Trophoblast cell (in vitro differentiated cells and primary cell): ENCODE results near the gene RASSF5.

ENCODE experiments used
- DNase-seq, 2 donors: peaks; one replicate each; pipeline ENCODE4 v3.0.0-alpha.2; 2016
- H2AFZ ChIP-seq: 2 replicates; pipeline ENCODE4 v1.6.1; 2013; ENCODE audit warnings: low read length, moderate library complexity, mild to moderate bottlenecking; ENCODE audit not compliant: insufficient read depth, poor library complexity
- H2AK5ac ChIP-seq: 2 replicates; pipeline ENCODE4 v1.6.1; 2013; ENCODE audit warnings: mild to moderate bottlenecking, low read length
- H2BK120ac ChIP-seq: 2 replicates; pipeline ENCODE4 v1.6.1; 2013; ENCODE audit warnings: low read length, mild to moderate bottlenecking, moderate library complexity; ENCODE audit not compliant: insufficient read depth, poor library complexity
- H2BK12ac ChIP-seq: 2 replicates; pipeline ENCODE4 v1.6.1; 2013; ENCODE audit warnings: mild to moderate bottlenecking, low read length, moderate library complexity
- H2BK5ac ChIP-seq: 2 replicates; pipeline ENCODE4 v1.6.1; 2013; ENCODE audit warnings: low read length, low read depth, moderate library complexity, mild to moderate bottlenecking; ENCODE audit not compliant: poor library complexity
- H3K14ac ChIP-seq: 2 replicates; pipeline ENCODE4 v1.6.1; 2013; ENCODE audit warnings: mild to moderate bottlenecking, low read length
- H3K18ac ChIP-seq: 2 replicates; pipeline ENCODE4 v1.6.1; 2013; ENCODE audit warnings: mild to moderate bottlenecking, low read length
- H3K23ac ChIP-seq: 2 replicates; pipeline ENCODE4 v1.6.1; 2013; ENCODE audit warnings: low read length
- H3K27ac ChIP-seq: 2 replicates; pipeline ENCODE4 v1.5.1; 2013; ENCODE audit warnings: low read depth, mild to moderate bottlenecking, inconsistent platforms, low read length, moderate library complexity
- H3K27me3 ChIP-seq: 2 replicates; pipeline ENCODE4 v1.6.1; 2013; ENCODE audit warnings: inconsistent platforms, mild to moderate bottlenecking, low read length, moderate library complexity; ENCODE audit not compliant: insufficient read depth
- H3K36me3 ChIP-seq, 2 experiments: 1 replicate in 1 of 2; 2 replicates in 1 of 2; pipeline ENCODE4 v1.6.1; 2013; ENCODE audit warnings: low read length in 2 of 2, mild to moderate bottlenecking in 2 of 2, moderate library complexity in 1 of 2; ENCODE audit not compliant: insufficient read depth in 2 of 2, control insufficient read depth in 1 of 2
- H3K4ac ChIP-seq: 2 replicates; pipeline ENCODE4 v1.6.1; 2013; ENCODE audit warnings: low read depth, mild to moderate bottlenecking, low read length, moderate library complexity
- H3K4me1 ChIP-seq, 2 experiments: 1 replicate in 1 of 2; 2 replicates in 1 of 2; pipeline ENCODE4 v1.6.1; 2013; ENCODE audit warnings: low read length in 2 of 2, mild to moderate bottlenecking in 2 of 2, moderate library complexity in 1 of 2; ENCODE audit not compliant: insufficient read depth in 2 of 2, control insufficient read depth in 1 of 2
- H3K4me2 ChIP-seq: 2 replicates; pipeline ENCODE4 v1.6.1; 2013; ENCODE audit warnings: inconsistent platforms, mild to moderate bottlenecking, low read length, moderate library complexity
- H3K4me3 ChIP-seq: 2 replicates; pipeline ENCODE4 v1.5.1; 2013; ENCODE audit warnings: mild to moderate bottlenecking, low read depth, low read length, inconsistent platforms
- H3K79me1 ChIP-seq: one replicate; pipeline ENCODE4 v1.6.1; 2013; ENCODE audit warnings: low read length
- H3K79me2 ChIP-seq: 2 replicates; pipeline ENCODE4 v1.6.1; 2013; ENCODE audit warnings: low read length, mild to moderate bottlenecking; ENCODE audit not compliant: control insufficient read depth, insufficient read depth, poor library complexity
- H3K9ac ChIP-seq: 2 replicates; pipeline ENCODE4 v1.6.1; 2013; ENCODE audit warnings: mild to moderate bottlenecking, low read length
- H3K9me3 ChIP-seq: 2 replicates; pipeline ENCODE4 v1.6.1; 2013; ENCODE audit warnings: low read depth, mild to moderate bottlenecking, control low read depth, inconsistent platforms, low read length; ENCODE audit not compliant: insufficient read depth
- H4K12ac ChIP-seq: 2 replicates; pipeline ENCODE4 v1.6.1; 2013; ENCODE audit warnings: low read depth, mild to moderate bottlenecking, low read length, moderate library complexity
- H4K8ac ChIP-seq: 2 replicates; pipeline ENCODE4 v1.6.1; 2013; ENCODE audit warnings: low read depth, mild to moderate bottlenecking, low read length, moderate library complexity
- H4K91ac ChIP-seq: one replicate; pipeline ENCODE4 v1.6.1; 2013; ENCODE audit warnings: low read depth, mild to moderate bottlenecking, low read length, moderate library complexity
- WGBS: extraction: QIAGEN DNeasy Blood & Tissue Kit; methylation state at CpG from one replicate; pipeline ENCODE4 v1.1.7; 2013; ENCODE audit warnings: missing lambda C conversion rate; ENCODE audit not compliant: insufficient read length, insufficient coverage; ENCODE audit errors: extremely low coverage; 5-methylcytosine and 5-hydroxymethylcytosine counted together

RASSF5 gene

GRCh38 chr1:206573762-206574161, 66.4 kb downstream of the RASSF5 start:
- no peak overlapping the region for H3K4ac ChIP-seq
- H3K79me2 ChIP-seq = no peaks in the 10 kb centered on the region
- H4K12ac ChIP-seq = no peak overlapping the region
- H3K79me1 ChIP-seq = no peaks in the 10 kb centered on the region
- no peak overlapping the region for H3K23ac ChIP-seq
- no peak overlapping the region for H2AK5ac ChIP-seq
- no peak overlapping the region for H4K91ac ChIP-seq
- DNase-seq = no peak
- no peak overlapping the region for H3K18ac ChIP-seq
- H2AFZ ChIP-seq = no peak overlapping the region
- H2BK12ac ChIP-seq = no peak overlapping the region
- H3K27ac ChIP-seq = no peak overlapping the region
- H2BK120ac ChIP-seq = no peak overlapping the region
- H2BK5ac ChIP-seq = no peak overlapping the region
- no peak overlapping the region for H3K4me3 ChIP-seq
- H3K4me1 ChIP-seq = no peaks in the 10 kb centered on the region
- H3K9me3 ChIP-seq = no peaks in the 10 kb centered on the region
- no peaks in the 10 kb centered on the region for H3K27me3 ChIP-seq
- no CpG with 5 or more reads among the region's 4 CpGs for WGBS
- H4K8ac ChIP-seq = no peak overlapping the region
- no peak overlapping the region for H3K14ac ChIP-seq
- no peaks in the 10 kb centered on the region for H3K36me3 ChIP-seq
- no peak overlapping the region for H3K9ac ChIP-seq
- H3K4me2 ChIP-seq = no peak overlapping the region

DNA sequence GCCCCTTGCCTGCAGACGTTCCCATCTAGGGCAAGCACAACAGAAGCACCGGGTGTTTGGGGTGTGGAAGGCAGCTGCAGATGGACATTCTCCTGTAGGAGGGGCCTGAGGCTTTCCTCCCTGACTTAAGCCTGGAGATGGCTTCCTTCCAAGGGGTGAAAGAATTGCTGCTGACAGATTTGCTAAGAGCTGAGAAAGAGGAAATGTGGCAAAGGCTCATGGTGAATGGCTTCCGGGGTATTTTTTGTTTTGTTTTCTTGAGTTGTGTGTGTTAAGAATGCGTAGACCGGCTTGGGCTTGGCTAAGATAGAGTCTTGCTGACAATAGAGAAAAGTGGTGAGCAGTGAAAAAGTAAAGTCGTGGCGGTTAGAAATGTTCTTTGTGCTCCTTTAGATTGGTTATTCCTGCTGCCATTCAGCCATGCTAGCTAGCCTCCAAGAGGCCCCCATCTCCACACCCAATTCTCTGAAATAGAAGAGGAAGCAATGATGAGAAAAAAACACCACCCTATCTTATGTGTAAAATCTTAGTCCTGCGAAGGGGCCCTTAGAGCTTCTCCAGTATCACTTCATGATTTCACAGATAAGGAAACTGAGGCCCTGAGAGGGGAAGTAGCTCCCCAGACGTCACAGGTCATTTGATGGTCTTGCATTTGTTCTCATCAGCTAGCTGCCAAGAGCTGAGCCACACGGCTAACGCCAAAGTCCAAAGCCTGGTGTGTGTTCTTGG, 68.0 kb downstream of the RASSF5 start:
- no peaks in the 10 kb centered on the region for H3K4me1 ChIP-seq
- H3K9ac ChIP-seq = no peak overlapping the region
- no peak overlapping the region for H2BK12ac ChIP-seq
- H3K79me2 ChIP-seq = no peaks in the 10 kb centered on the region
- H3K9me3 ChIP-seq = no peaks in the 10 kb centered on the region
- no peak overlapping the region for H3K27ac ChIP-seq
- no peaks in the 10 kb centered on the region for H3K79me1 ChIP-seq
- no peak overlapping the region for H4K12ac ChIP-seq
- no peak overlapping the region for H3K23ac ChIP-seq
- H3K27me3 ChIP-seq = no peaks in the 10 kb centered on the region
- no peak overlapping the region for H2BK5ac ChIP-seq
- no peak overlapping the region for H2AK5ac ChIP-seq
- WGBS = no CpG with 5 or more reads among the region's 11 CpGs
- no peaks in the 10 kb centered on the region for H3K36me3 ChIP-seq
- no peak overlapping the region for H4K8ac ChIP-seq
- no peak overlapping the region for H2AFZ ChIP-seq
- H3K14ac ChIP-seq = no peak overlapping the region
- no peak overlapping the region for H3K4me2 ChIP-seq
- no peak overlapping the region for H2BK120ac ChIP-seq
- no peak overlapping the region for H3K4ac ChIP-seq
- H3K4me3 ChIP-seq = no peak overlapping the region
- H3K18ac ChIP-seq = no peak overlapping the region
- no peak overlapping the region for H4K91ac ChIP-seq
- peak in 1 of 2 donors; percentile 37 for DNase-seq

- H3K23ac ChIP-seq = no peak overlapping the region
- H3K4me1 ChIP-seq = no peaks in the 10 kb centered on the region
- H2AFZ ChIP-seq = no peak overlapping the region
- no peaks in the 10 kb centered on the region for H3K9me3 ChIP-seq
- no peak overlapping the region for H3K27ac ChIP-seq
- no peak overlapping the region for H3K4me2 ChIP-seq
- H2BK120ac ChIP-seq = no peak overlapping the region
- no peak for DNase-seq
- H3K14ac ChIP-seq = no peak overlapping the region
- no peak overlapping the region for H4K8ac ChIP-seq
- H3K4me3 ChIP-seq = no peak overlapping the region
- H2BK12ac ChIP-seq = no peak overlapping the region
- no peak overlapping the region for H3K9ac ChIP-seq
- no peak overlapping the region for H3K4ac ChIP-seq
- H3K27me3 ChIP-seq = no peaks in the 10 kb centered on the region
- no CpG with 5 or more reads among the region's 3 CpGs for WGBS
- no peaks in the 10 kb centered on the region for H3K79me1 ChIP-seq
- H4K91ac ChIP-seq = no peak overlapping the region
- H2AK5ac ChIP-seq = no peak overlapping the region
- no peak overlapping the region for H3K18ac ChIP-seq
- H4K12ac ChIP-seq = no peak overlapping the region
- no peaks in the 10 kb centered on the region for H3K79me2 ChIP-seq
- H3K36me3 ChIP-seq = no peaks in the 10 kb centered on the region
- no peak overlapping the region for H2BK5ac ChIP-seq
Measured at GRCh38 chr1:206575894-206576737, 68.8 kb downstream of the RASSF5 start.

- no peak overlapping the region for H3K14ac ChIP-seq
- H3K79me2 ChIP-seq = no peaks in the 10 kb centered on the region
- no peak overlapping the region for H4K12ac ChIP-seq
- no peak overlapping the region for H3K4me3 ChIP-seq
- H2BK12ac ChIP-seq = no peak overlapping the region
- H2AK5ac ChIP-seq = no peak overlapping the region
- H3K9me3 ChIP-seq = no peaks in the 10 kb centered on the region
- H3K79me1 ChIP-seq = no peaks in the 10 kb centered on the region
- no peak overlapping the region for H2BK120ac ChIP-seq
- H2BK5ac ChIP-seq = no peak overlapping the region
- H3K27ac ChIP-seq = no peak overlapping the region
- H3K4ac ChIP-seq = no peak overlapping the region
- H3K36me3 ChIP-seq = no peaks in the 10 kb centered on the region
- no peaks in the 10 kb centered on the region for H3K4me1 ChIP-seq
- H4K8ac ChIP-seq = no peak overlapping the region
- H2AFZ ChIP-seq = no peak overlapping the region
- no peak overlapping the region for H3K18ac ChIP-seq
- DNase-seq = no peak
- H3K23ac ChIP-seq = no peak overlapping the region
- WGBS = no CpG with 5 or more reads among the region's 4 CpGs
- H3K27me3 ChIP-seq = no peaks in the 10 kb centered on the region
- no peak overlapping the region for H3K4me2 ChIP-seq
- no peak overlapping the region for H4K91ac ChIP-seq
- H3K9ac ChIP-seq = no peak overlapping the region
Measured at GRCh38 chr1:206577626-206578025, 70.3 kb downstream of the RASSF5 start.
